Keratinocyte (primary cell): ENCODE data around the gene FHL1.

Source experiments
- EZH2 ChIP-seq: IDR thresholded peaks from one replicate; pipeline ENCODE4 v1.6.1; 2012; ENCODE audit warnings: inconsistent platforms, mild to moderate bottlenecking, low read length, moderate library complexity
- TF ChIP-seq, protein P1 (sequence below), 3 experiments: IDR thresholded peaks in 1 of 3; conservative IDR thresholded peaks in 1 of 3; optimal IDR thresholded peaks in 1 of 3; 2 replicates in 2 of 3; 3 replicates in 1 of 3; pipeline versions ENCODE3 to v1.5.1; 2011; ENCODE audit warnings: low read length in 3 of 3, mild to moderate bottlenecking in 3 of 3, moderate library complexity in 2 of 3, control low read depth in 1 of 3, inconsistent platforms in 1 of 3; ENCODE audit not compliant: insufficient read depth in 2 of 3; ENCODE audit errors: extremely low read depth in 1 of 3

DNA sequence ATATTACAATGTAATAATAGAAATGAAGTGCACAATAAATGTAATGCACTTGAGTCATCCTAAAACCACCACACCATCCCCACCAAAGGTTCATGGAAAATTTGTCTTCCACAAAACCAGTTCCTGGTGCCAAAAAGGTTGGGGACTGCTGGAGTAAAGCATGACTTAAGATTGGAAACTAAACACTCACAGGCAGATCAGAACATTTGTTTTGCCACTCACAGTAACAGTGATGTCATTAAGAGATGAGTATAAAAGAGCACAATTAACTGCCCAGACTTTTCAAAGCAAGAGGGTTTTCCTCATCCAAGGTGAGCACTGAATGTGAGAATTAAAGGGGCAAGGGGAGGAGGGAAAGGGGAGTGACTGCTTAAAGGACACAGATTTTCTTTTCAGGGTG lies 68.2 kb downstream of the FHL1 start:
- TF ChIP-seq EZH2: no peak
- TF ChIP-seq, protein P1, sequence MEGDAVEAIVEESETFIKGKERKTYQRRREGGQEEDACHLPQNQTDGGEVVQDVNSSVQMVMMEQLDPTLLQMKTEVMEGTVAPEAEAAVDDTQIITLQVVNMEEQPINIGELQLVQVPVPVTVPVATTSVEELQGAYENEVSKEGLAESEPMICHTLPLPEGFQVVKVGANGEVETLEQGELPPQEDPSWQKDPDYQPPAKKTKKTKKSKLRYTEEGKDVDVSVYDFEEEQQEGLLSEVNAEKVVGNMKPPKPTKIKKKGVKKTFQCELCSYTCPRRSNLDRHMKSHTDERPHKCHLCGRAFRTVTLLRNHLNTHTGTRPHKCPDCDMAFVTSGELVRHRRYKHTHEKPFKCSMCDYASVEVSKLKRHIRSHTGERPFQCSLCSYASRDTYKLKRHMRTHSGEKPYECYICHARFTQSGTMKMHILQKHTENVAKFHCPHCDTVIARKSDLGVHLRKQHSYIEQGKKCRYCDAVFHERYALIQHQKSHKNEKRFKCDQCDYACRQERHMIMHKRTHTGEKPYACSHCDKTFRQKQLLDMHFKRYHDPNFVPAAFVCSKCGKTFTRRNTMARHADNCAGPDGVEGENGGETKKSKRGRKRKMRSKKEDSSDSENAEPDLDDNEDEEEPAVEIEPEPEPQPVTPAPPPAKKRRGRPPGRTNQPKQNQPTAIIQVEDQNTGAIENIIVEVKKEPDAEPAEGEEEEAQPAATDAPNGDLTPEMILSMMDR (optimal IDR thresholded peaks at IDR 0.05 in 1 of 3, IDR thresholded peaks at IDR 0.05 in 1 of 3, conservative IDR thresholded peaks at IDR 0.05 in 1 of 3; ENCODE audit: extremely low read depth in 1 of 3, insufficient read depth in 2 of 3, low read length in 3 of 3): no peak
